Fibroblast of skin of left biceps (primary cell): ENCODE results near the gene CARNS1.
A peak's percentile ranks its signal among the peaks of the same experiment; 100 is the strongest.

Experiments used
- DNase-seq, 2 experiments: peaks; one replicate each; pipeline ENCODE4 v3.0.0-alpha.2; 2013; ENCODE audit warnings: low read depth in 2 of 2

The CARNS1 gene

GRCh38 chr11:67409261-67409666 is 6.2 kb upstream of the CARNS1 start:
- no peak for DNase-seq

GRCh38 chr11:67409781-67410368 is 5.6 kb upstream of the CARNS1 start:
- no peak for DNase-seq

- DNase-seq = no peak
Observed at GRCh38 chr11:67410369-67410831, 5.1 kb upstream of the CARNS1 start.

GRCh38 chr11:67410984-67411784 is 4.3 kb upstream of the CARNS1 start:
- DNase-seq = no peak

- DNase-seq = no peak
Observed at GRCh38 chr11:67411785-67412152, 3.7 kb upstream of the CARNS1 start.

GRCh38 chr11:67412495-67413179 is 2.8 kb upstream of the CARNS1 start:
- DNase-seq = no peak

- no peak for DNase-seq
Observed at GRCh38 chr11:67413266-67413849, 2.1 kb upstream of the CARNS1 start.

GRCh38 chr11:67416416-67417335 is 1.2 kb downstream of the CARNS1 start:
- no peak for DNase-seq

- no peak for DNase-seq
Observed at GRCh38 chr11:67417425-67417824, 1.9 kb downstream of the CARNS1 start.

GRCh38 chr11:67418476-67419281 is 3.2 kb downstream of the CARNS1 start:
- no peak for DNase-seq

GRCh38 chr11:67419325-67420049 is 4.0 kb downstream of the CARNS1 start:
- no peak for DNase-seq

GRCh38 chr11:67420147-67420645 is 4.7 kb downstream of the CARNS1 start:
- no peak for DNase-seq

GRCh38 chr11:67420646-67421429 is 5.4 kb downstream of the CARNS1 start:
- peak; percentile 66 to 73 for DNase-seq

- DNase-seq = no peak
Observed at GRCh38 chr11:67421430-67422031, 6.1 kb downstream of the CARNS1 start.

GRCh38 chr11:67422891-67423290 is 7.4 kb downstream of the CARNS1 start:
- no peak for DNase-seq

- DNase-seq = no peak
Observed at GRCh38 chr11:67423466-67423865, 8.0 kb downstream of the CARNS1 start.

GRCh38 chr11:67423891-67424613 is 8.6 kb downstream of the CARNS1 start:
- DNase-seq = no peak
